Heart left ventricle (tissue), 13 donors: ENCODE data around the gene WIPI1.

ENCODE experiments used
- CTCF ChIP-seq, 12 donors: fragments of 200-600 bp; sonication (generic) in 4 of 12; IDR thresholded peaks; one replicate each; pipeline versions ENCODE4 v1.5.0 to v1.8.0; 2018 to 2022; ENCODE audit warnings: antibody characterized with exemption in 12 of 12, mild to moderate bottlenecking in 5 of 12
- POLR2A ChIP-seq, 2 donors: fragments of 450-650 bp; IDR thresholded peaks; one replicate each; pipeline ENCODE4 v1.6.1; 2017; ENCODE audit warnings: antibody characterized with exemption in 2 of 2, mild to moderate bottlenecking in 2 of 2, moderate library complexity in 2 of 2
- donor health status: ischemic (EF 13 %, LVEDD 7.1; RV severe dilation, severe dysfunction).
- donor health status: DM: no; HTN: yes; CAD: no.
- donor health status: DM: no; HTN: no; CAD: no.
- donor health status: ischemic (EF 25% LVEDD 6.9; RV normal size, moderate dysfunction).
- donor health status: ischemic (EF 25% LVEDD 5.7; RV mildly dilated, moderate dysfunction).
- donor health status: ischemic (EF 35%, LVEDD 5.7; RV mildly dilated, moderate dysfunction).
- donor health status: nonischemic (EF 11% LVEDD 7.7; RV severe dilation, severe dysfunction).
- donor health status: DM: yes; HTN: yes; CAD: no.
- donor health status: PGD.
- donor health status: ischemic (EF 29% LVEDD 5.4; RV normal size, mild dysfunction).
- donor health status: nonischemic (EF 23%, LVEDD 6.1; RV moderate dilation, normal function).

DNA sequence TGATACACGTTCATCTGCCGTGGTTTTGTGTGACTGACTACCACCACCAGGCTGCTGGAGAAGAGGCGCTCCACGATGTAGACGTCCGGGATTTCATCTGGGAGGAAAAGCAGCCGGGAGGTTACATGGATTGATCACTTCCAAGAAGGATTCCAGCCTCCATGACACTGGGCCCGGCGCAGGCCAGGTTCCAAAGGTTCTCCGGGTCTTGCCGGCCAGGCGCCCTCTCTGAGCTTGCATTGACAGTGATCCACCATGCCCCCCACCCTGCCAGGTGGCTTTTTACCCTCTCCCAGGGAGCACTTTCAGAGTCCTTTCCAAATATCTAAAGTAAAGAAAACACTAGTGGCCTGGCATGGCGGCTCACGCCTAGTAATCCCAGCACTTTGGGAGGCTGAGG is 6.5 kb downstream of the WIPI1 start:
- TF ChIP-seq CTCF (IDR thresholded peaks at IDR 0.05), result no peak
- no peak for TF ChIP-seq POLR2A (IDR thresholded peaks at IDR 0.05)
